Left hindlimb (tissue), 1 donor: ENCODE results near the gene CPED1.
"Not testable (repeated sequence)": the region's sequence is repeated elsewhere in the genome, so short reads cannot be mapped to it uniquely, and the experiment has no call there.

ENCODE experiments used
- DNase-seq: peaks from one replicate; pipeline ENCODE4 v3.0.0-alpha.2; 2018

CPED1 gene

DNA sequence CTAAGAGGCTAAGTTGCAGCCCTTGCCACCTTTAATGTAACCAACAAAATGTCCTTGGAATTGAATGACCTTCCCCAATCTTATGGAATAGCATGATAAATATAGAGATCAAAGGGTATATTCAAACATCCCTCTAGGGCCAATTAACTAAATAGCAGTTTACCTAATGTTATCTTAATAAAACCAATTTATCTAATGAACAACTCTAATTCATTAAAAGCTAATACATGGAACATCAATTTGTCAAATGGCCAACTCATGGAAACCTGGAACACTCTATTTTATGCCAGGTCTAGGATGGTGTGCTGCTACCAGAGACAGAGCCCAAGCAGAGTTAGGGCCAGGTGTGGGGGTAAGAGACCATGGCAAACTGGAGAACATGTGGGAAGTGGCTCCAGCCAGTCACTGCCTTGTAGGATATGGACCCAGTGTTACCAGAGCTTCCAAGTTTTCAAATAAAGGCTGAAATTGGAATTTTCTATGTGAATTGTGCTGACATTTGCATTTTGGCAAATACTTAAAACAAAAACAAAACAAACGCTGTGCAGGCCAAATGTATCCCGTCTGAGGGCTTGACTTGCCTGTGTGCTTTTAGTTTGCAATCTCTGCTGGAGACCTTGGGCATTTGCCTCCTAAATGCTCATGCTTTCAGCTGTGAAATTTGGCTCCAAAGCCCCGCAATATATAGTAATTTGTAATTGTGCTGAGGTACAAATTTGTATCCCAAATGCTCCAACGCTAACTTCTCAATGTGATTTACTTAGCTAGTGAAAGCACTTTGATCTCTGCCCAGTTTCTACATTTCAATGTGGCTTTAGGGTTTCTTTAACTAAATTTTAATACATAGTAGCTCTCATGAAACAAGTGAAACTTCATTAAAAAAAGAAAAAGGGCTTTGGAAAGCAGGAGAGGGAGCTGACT is 55.1 kb downstream of the CPED1 start:
- DNase-seq = no peak

DNA sequence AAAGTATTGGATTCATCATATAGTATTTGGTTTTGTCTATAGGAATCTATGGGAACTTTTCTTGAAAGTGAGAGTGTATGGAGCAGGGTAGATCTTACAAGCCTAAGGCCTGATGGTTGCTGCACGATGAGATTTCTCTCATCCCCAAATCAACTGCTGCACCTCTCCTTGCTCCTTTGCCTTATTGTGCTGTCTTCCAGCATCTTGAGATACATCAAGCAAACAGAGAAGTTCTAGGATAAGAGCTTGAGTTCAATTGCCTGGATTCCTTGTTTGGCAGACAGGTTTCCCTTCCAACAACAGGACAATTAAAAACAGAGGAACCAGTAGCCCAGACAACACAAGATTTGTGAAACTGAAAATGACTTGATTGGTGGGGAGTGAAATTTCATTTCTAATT is 56.6 kb downstream of the CPED1 start:
- DNase-seq = no peak

DNA sequence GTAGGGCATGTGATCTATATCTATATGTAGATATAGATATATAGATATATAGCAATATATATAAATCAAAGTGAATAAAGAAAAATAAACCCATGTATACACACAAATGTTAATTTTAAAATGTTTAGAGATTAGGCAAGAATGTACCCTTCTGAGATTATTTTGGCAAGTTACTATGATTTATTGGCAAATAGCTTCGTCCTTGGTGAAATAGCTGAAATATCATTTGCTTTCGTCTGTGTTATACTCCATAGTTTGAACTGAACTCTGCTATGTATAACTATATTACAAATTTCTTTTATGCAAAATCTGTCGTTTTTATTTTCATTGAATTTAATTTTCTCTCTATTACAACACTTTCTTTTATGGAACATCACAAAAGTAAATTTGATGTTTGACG is 57.5 kb downstream of the CPED1 start:
- DNase-seq = no peak

DNA sequence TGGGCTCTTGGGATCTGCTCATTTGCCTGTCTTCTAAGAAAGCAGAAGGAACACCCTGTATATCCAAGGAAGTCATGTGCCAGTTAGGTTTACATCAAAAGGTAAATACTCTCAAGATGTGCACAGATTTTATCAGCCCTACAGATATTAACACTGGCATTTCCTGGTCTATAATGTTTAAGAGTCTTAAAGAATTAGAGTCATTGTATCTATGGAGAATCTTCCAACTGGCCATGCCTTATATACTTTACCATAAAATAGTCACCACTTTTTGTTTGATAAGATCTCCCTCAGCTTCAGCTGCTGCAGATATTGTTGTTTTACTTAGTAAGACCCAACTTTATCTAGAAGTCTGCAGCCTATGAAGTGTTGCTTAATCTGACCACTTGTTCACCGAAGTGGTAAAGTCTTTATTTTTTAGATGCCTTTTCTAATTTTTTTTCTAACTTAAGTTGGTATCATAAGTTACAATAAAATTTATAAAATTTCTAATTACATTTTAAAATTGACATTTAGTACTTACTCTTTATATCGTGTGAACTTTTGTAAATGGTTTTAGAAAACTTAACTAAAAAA is 58.5 kb downstream of the CPED1 start:
- DNase-seq = no peak

DNA sequence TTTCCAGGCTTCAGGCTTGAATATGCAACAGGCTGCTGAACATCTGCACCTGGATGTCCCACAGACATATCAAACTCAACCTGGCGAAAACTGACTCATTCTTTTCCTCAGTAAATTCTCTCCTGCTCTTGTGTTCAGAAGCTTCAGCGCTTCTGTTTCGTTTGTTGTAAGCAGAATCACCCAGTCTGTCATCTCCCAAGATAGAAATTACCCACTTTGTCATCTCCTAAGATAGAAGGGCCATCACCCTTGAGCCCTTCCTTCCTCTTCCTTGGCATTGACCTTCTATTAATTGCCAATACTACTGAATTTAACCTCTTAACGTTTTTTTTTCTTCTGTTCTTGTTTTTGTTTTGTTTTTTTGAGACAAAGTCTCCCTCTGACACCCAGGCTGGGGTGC is 59.7 kb downstream of the CPED1 start:
- no peak for DNase-seq

DNA sequence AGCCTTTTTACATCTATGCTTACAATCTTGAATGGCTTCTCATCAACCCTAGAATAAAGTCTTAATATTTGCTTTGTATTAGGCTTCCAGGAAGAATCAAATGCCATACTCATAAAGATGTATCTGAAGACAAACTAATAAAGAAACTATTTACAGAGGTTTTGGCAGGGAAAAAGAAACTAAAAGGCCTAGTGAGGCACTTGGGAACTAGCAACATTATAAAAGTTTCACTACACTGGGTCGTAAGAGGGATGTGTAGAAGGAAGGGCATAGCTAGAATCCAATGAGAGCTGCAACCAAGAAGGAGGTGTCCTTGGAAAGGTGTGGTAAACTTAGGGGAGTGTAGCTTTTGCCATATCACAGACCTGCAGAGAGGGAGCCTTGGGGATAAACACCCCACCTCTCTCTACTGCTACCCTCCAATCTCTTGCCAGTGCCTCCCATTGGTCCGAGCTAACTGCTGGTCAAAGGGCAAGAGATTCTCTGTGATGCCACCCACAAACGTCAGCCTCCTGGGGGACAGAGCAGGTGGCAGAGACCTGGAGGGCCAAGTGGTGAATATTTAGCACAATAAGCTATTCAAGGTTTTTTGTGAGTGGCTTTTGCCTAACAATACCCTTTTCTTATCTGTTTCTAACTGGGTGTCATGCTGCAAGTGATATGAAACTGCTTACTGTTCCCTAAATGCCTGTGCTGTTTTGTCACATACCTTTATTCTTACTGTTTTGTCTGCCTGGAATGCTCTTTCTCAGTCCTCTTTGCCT is 60.7 kb downstream of the CPED1 start:
- DNase-seq = no peak

DNA sequence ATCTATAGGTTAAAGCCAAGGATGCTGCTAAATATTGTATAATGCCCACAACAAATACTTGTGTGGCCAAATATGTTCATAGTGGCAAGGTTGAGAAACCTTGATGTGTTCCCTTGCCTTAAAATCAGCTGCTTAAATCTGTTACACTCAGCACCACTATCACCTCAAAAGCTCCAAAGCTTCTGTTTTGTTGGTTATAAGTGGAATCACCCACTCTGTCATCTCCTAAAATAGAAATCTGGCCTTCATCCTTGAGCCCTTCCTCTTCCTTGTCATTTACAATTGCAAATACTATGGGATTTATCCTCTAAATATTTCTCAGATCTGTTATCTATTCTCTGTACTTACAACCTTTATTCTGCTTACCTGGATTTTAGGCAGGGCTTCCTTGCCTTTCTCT is 61.4 kb downstream of the CPED1 start:
- no peak for DNase-seq

DNA sequence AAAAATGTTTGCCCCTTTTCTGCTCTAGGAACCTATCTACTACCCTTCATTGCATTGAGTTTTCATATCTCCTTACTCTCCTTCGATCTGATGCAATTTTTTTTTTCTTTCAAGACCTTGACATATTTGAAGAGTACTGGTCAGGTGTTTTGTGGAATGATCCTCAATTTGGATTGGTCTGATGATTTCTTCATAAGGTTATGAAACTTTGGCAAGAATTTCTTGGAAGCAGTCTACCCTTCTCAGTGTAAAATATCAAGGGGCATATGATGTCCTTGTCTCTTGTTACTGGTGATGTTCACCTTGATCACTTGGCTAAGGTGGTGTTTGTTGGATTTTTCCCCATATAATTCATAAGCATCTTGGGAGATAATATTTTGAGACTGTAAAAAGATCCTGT is 64.7 kb downstream of the CPED1 start:
- no peak for DNase-seq

DNA sequence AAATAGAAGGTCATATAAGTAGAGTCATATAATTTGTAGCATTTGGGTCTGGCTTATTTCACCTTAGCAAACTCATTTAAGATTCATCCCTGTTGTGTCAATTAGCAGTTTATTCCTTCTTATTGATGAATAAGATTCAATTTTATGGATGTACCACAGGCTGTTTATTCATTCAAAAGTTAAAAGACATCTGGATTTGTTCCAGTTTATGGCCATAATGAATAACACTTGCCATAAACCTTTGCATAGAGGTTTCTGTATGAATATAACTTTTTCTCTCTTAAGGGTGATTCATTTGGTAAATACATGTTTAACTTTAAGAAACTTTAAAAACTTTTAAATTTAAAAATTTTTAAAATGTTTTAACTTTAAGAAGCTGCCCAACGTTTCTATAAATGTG is 66.4 kb downstream of the CPED1 start:
- no peak for DNase-seq

DNA sequence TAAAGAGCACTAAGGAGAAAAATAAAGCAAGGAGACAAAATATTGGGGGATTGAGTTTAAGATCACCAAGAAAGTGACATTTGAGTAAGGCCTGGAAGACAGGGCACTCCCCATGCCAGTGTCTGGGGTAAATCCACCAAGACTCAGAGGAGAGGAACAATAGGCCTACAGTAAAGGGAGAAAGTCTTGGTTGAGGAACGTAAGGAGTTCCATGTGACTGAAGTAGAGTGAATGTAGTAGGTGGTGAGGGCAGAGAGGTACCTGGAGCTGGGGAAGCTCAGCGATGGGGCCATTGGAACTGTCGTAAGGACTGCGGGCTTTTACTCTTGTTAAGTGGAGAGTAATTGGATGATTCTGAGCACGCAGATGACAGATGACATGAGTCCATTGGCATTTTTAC is 69.4 kb downstream of the CPED1 start:
- DNase-seq = no peak

DNA sequence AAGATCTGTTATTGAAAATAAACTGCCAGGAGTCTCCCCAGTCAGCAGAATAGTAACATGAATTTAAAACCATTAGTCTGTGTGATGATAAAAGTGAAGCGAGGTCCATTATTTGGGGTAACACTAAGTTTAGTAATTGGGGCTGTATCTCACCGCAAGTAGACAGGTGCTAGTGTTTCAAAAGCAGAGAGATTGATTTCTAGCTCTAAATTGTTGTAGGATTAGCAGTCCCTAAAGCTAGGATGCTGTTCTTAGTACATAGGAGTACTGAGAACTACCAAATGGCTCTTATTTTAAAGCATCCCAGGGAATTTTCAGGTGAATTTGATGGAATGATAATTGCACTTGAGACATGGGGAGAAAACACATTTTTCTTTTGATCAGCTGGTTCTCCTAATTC is 70.5 kb downstream of the CPED1 start:
- no peak for DNase-seq

DNA sequence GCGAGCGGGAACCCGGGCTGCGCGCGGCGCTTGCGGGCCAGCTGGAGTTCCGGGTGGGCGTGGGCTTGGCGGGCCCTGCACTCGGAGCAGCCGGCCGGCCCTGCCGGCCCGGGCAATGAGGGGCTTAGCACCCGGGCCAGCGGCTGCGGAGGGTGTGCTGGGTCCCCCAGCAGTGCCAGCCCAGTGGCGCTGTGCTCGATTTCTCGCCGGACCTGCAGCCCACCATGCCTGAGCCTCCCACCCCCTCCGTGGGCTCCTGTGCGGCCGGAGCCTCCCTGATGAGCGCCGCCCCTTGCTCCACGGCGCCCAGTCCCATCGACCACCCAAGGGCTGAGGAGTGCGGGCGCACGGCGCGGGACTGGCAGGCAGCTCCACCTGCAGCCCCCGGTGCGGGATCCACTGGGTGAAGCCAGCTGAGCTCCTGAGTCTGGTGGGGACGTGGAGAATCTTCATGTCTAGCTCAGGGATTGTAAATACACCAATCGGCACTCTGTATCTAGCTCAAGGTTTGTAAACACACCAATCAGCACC is 71.5 kb downstream of the CPED1 start:
- DNase-seq = not testable (repeated sequence)

DNA sequence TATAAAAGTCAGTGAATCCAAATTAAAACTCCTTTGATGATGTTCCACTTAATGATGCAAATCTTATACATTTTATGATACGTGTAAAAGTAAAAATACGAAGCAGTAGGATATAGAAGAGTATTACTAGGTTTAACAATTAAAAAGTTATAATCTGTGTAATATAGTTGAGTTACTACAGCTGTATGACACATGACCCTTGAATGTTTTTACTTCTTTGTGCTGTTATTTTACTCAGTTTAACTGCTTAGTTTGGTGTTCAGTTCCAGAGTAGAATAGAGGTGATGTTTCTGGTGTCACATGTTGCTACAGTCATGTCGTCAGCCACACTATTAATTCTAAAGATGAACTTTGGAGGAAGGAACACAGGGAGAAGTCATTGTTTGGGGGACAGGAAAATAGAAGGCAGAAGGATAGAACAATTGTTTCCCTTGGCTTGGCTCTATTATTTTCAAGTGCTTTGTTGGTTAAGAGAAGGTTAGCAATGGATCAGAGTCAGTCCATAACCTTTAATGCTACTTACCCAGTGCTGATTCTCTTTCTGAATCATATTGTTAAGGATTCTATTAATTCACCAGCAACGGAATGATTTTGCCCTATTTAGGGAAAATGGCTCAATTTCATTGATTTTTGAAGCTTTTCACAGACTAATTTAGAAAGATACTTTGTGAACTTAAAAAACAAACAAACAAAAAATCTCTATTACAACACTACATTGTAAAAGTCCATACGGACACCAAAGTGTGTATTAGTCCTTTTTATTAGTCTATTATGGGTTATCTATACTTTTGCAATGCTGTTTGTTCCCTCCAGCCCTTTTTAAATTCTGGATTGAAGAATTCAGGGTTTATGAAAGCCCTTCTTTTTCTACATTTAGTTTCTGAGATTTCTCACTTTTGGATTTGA is 73.4 kb downstream of the CPED1 start:
- DNase-seq = no peak

DNA sequence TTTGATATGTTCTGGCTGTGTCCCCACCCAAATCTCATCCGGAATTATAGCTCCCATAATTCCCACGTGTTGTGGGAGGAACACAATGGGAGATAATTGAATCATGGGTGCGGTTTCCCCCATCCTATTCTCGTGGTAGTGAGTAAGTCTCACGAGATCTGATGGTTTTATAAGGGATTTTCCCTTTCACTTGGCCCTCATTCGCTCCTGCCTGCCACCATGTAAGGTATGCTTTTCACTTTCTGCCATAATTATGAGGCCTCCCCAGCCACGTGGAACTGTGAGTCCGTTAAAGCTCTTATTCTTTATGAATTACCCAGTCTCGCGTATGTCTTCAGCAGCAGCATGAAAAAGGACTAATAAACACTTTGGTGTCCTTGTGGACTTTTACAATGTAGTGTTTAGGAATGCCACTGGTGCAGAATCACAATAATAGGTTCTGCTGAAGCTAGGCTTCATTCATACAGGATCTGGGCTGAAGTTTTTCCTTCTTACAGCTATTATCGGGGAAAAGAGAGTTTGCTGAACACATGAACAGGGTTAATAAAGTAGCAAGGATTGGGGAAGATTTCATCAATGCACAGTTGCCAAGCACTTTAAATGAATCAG is 74.3 kb downstream of the CPED1 start:
- no peak for DNase-seq

DNA sequence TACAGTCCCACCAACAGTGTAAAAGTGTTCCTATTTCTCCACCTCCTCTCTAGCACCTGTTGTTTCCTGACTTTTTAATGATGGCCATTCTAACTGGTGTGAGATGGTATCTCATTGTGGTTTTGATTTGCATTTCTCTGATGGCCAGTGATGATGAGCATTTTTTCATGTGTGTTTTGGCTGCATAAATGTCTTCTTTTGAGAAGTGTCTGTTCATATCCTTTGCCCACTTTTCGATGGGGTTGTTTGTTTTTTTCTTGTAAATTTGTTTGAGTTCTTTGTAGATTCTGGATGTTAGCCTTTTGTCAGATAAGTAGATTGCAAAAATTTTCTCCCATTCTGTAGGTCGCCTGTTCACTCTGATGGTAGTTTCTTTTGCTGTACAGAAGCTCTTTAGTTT is 79.2 kb downstream of the CPED1 start:
- DNase-seq = not testable (repeated sequence)

DNA sequence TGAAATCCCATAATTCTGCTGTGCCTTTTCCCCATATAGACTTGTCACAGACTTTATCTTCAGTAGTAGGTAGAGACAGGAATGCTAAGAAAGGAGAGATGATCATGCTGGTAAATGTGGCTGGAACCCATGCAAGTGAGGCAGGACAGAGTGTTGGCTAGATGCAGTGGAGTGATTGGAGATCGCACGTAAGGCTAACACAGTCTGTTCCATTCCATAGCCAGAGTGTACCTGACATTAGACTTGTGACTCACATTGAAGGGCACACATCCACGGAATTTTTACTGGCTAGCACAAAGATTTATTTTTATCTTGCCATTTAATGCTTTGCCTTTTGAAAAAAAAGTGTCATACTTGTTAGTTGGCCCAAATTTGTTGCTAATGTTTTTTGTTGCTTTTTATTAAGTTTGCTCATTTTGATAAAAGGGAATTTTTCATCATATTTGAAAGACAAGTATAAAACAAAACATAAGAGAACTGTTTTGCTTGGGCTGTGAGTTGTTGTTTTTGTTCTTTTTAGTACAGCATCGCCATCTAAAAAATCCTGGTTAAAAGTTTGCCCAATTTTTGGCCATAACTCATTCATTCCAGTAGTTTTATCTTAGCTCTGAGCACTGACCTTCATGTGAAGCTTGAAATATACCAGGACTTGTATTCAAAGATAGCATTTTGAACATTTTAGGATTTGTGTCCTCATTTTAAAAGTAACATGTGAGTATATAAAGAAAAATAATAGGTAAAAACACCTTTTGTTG is 81.0 kb downstream of the CPED1 start:
- DNase-seq = no peak

DNA sequence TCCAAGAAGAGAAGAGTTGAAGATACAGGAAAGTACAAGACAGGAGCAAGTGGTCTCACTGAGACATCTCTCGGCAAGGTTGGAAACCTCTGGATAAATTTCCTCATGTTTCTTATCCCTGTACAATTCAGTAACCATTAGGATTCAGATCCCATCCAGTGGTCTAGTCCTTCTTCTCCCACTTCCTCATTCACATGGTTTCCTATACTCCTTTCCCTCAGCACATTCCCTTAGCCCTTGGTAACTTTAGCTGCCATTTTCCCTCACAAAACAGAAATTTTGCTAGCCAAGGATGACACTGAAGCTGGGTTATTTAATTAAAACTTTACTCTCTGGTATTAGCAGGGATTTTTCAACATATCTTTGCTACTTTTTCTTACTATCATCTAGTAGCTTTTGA is 82.6 kb downstream of the CPED1 start:
- DNase-seq = no peak

DNA sequence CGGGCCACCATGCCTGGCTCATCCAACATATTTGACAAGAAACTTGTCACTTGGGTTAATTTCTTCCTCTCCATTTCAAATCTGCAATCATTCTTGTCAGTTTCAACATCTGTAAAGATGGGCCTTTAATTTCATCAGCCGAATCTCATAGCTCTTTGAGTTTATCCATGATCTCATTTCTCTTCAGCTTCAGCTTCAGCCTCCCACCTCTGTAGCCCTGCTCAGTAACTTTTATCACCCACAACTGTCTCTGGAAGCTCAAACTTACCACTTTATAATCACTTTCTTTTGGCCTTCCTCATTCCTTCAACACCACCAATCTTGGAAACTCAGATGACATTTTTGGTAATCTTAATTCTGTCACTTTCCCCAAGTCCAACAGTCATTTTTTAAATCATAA is 83.2 kb downstream of the CPED1 start:
- DNase-seq = no peak

DNA sequence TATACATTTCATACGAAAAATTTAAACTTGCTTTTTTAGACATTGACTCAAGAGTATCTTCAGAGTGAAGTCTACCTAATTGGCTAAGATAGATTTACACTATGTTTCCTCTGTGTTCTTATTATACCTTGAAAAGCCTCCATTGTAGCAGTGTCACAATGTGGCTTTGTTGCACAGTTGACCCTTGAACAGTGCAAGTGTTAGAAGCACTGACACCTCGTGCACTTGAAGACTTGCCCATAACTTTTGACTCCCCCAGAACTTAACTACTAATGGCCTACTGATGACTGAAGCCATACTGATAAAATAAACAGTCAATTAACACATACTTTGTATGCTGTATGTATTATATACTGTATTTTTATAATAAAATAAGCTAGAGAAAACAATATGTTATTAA is 84.3 kb downstream of the CPED1 start:
- DNase-seq = no peak

DNA sequence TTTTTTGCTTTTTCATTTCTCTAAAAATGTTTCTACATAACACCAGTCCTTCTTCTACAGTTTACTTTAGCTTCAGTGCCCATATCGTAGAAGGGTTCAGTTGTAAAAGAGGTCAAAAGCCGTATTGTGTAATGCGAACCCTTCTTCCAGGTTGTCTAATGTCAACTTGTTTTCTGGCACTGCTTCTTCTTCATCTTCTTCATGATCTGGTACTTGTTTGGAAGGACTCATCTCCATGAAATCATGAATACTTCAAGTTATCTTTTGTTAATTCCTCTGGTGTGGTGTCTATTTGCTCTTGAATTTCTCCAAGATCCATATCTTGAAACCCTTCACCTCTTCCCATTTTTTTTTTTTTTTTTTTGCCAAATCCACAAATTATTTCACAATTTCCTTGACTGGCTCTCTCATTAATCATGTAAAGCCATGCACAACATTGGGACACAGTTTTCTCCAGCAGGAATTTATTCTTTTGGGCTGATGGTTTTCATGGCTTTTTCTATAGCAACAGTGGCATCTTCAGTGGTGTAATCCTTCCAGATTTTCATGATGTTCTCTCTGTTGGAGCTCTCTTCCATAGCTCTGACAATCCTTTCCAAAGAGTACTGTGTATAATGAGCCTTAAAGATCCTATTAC is 85.1 kb downstream of the CPED1 start:
- no peak for DNase-seq

DNA sequence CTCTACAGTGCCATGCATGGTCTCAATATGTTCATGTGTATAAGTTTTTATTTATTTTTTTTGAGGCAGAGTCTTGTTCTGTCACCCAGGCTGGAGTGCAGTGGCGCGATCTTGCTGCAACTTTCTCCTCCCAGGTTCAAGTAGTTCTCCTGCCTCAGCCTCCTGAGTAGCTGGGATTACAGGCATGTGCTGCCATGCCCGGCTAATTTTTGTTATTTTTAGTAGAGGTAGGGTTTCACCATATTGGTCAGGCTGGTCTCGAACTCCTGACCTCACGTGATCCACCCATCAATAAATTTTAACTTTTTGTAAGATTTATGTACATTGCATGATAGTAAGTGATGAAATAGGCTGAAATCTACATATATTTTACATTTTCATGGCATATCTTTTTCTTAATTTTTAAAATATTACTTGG is 86.9 kb downstream of the CPED1 start:
- not testable (repeated sequence) for DNase-seq
